ENCODE results near the gene LYPLA2.

LYPLA2 gene

DNA sequence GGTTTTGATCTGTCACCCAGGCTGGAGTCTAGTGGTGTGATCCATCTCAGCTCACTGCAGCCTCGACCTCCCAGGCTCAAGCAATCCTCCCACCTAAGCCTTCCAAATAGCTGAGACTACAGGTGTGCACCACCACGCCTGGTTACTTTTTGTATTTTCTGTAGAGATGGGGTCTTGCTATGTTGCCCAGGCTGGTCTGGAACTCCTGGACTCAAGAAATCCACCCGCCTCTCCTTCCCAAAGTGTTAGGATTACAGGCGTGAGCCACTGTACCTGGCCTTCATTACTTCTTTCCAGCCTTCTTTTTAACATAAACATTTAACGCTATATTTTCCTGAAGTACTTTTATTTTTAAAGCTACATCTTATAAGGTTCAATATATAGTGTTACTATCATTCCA lies 52.7 kb downstream of the LYPLA2 start:
- H3K4me3 ChIP-seq (ENCODE audit: low read depth, low read length), result no peak overlapping the region
- in situ Hi-C loops (cut with HindIII; ENCODE audit: low sequenced_read_pairs), result no loop called here
- DNase-seq (ENCODE audit: low read depth), result no peak
- TF ChIP-seq, protein P1, sequence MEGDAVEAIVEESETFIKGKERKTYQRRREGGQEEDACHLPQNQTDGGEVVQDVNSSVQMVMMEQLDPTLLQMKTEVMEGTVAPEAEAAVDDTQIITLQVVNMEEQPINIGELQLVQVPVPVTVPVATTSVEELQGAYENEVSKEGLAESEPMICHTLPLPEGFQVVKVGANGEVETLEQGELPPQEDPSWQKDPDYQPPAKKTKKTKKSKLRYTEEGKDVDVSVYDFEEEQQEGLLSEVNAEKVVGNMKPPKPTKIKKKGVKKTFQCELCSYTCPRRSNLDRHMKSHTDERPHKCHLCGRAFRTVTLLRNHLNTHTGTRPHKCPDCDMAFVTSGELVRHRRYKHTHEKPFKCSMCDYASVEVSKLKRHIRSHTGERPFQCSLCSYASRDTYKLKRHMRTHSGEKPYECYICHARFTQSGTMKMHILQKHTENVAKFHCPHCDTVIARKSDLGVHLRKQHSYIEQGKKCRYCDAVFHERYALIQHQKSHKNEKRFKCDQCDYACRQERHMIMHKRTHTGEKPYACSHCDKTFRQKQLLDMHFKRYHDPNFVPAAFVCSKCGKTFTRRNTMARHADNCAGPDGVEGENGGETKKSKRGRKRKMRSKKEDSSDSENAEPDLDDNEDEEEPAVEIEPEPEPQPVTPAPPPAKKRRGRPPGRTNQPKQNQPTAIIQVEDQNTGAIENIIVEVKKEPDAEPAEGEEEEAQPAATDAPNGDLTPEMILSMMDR (IDR thresholded peaks at IDR 0.05; ENCODE audit: low read depth, low read length, missing control alignments), result no peak
